Brain pericyte (primary cell): Measurements from ENCODE around the gene REPIN1.

ENCODE experiments used
- DNase-seq: peaks from one replicate; pipeline ENCODE4 v3.0.0-alpha.2; 2012; ENCODE audit warnings: low read depth, low spot score

REPIN1 gene

GRCh38 chr7:150360363-150361058 lies 8.1 kb upstream of the REPIN1 start:
- no peak for DNase-seq

GRCh38 chr7:150361402-150361801 lies 7.2 kb upstream of the REPIN1 start:
- DNase-seq: no peak

GRCh38 chr7:150361807-150362621 lies 6.6 kb upstream of the REPIN1 start:
- no peak for DNase-seq

- DNase-seq: no peak
Observed at GRCh38 chr7:150363370-150363769, 5.3 kb upstream of the REPIN1 start.

- no peak for DNase-seq
Observed at GRCh38 chr7:150363872-150364271, 4.8 kb upstream of the REPIN1 start.

GRCh38 chr7:150365194-150365593 lies 3.4 kb upstream of the REPIN1 start:
- no peak for DNase-seq

DNA sequence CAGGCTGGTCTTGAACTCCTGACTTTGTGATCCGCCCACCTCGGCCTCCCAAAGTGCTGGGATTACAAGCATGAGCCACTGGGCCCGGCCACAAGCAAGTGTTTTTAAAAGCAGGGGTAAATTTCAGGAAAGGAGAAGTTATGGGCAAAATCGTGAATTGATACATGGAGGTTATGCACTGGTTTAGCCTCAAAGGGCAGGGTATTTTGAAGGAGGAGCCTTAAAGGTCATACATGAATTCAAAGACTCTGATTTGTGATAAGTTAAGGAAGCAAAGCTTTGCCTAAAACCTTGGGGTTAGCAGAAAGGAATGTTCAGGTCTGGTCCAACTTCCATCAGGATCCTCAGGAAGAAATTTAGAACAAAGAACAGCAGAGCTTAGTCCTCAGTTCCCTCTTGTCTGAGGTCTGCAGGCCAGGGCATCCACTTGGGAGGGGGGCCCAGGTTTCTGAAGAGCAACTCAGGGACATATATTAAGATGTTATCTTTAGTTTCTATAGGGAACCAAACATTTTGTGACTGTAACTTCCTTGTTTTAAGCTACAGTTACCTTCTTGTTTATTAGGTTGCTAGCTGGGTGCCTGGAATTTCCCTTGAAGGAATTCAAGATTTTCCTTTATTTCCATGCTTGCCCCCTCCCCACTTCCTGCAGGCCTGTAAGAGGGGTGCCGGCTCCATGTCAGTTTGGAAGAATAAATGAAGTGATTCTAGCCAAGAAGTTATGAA lies 2.8 kb upstream of the REPIN1 start:
- DNase-seq: no peak

- DNase-seq: no peak
Observed at GRCh38 chr7:150367677-150368095, 936 bp upstream of the REPIN1 start.

DNA sequence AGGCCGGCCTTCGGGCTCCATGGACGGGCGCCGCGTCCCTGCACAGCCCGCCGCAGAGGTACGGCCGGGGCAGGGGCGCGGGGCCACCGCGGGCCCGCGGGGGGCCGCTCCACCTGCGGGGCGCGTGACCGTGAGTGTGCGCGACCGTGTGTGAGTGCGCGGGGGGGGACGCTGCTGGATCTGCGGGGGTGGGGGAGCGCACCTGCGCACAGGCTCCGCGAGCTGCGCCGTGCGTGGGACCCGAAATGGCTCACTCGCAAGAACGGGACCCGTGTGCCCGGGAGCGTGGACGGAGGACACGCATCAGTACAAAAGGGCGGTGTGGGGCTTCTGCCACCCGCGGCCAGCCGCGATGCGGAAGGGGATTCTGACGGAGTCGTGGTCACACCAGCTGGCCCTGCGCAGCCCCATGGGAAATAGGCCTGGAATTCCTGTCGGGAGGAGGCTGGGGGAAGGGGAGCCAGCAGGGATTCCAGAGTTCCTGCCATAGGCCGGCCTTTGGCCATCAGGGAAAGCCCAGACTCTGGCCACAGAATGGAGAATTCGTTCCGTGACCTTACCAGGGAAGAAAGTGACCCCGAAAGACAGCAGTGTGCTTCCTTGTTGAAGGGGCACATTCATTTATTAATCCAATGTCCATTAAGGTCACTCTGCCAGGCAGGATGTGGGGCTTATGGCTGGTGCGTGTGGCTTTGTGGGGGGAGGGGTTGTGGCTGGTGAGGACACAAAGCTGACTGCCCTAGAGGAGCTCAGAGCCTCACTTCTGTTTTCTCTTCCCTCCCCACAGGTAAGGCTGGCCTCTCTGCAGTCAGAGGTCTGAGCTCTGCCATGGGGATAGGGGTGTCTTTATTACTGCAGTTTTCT lies 494 bp downstream of the REPIN1 start:
- DNase-seq: no peak

GRCh38 chr7:150369748-150370501 lies 1.3 kb downstream of the REPIN1 start:
- DNase-seq: no peak

DNA sequence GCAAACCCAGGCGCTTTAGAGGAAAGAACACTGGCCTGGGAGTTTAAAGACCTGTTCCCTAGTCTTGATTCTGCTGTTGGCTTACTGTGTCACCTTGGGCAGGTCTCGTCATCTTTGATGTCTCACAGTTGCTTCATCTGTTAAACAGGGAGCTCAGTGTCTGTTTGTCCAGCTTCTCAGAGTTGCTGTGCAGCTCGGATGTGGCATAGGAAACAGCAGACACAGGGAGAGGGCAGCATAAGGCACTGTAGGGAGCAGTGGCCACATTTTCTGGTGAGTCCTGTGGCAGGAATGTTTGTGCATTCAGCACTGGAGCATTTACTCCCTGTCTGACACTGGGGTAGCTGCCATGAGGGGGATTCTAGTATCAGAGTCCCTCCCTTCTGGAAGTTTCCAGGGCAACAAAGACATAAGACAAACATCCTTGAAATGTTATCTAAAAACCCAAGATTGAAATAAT lies 2.0 kb downstream of the REPIN1 start:
- no peak for DNase-seq

DNA sequence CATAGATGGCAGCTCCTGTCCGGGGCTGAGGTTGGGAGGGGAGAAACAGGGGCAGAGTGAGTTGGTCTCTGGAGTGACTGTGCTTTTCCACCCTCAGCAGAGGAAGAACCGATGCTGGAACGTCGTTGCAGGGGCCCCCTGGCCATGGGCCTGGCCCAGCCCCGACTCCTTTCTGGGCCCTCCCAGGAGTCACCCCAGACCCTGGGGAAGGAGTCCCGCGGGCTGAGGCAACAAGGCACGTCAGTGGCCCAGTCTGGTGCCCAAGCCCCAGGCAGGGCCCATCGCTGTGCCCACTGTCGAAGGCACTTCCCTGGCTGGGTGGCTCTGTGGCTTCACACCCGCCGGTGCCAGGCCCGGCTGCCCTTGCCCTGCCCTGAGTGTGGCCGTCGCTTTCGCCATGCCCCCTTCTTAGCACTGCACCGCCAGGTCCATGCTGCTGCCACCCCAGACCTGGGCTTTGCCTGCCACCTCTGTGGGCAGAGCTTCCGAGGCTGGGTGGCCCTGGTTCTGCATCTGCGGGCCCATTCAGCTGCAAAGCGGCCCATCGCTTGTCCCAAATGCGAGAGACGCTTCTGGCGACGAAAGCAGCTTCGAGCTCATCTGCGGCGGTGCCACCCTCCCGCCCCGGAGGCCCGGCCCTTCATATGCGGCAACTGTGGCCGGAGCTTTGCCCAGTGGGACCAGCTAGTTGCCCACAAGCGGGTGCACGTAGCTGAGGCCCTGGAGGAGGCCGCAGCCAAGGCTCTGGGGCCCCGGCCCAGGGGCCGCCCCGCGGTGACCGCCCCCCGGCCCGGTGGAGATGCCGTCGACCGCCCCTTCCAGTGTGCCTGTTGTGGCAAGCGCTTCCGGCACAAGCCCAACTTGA lies 2.7 kb downstream of the REPIN1 start:
- no peak for DNase-seq

- no peak for DNase-seq
Observed at GRCh38 chr7:150371996-150372270, 3.3 kb downstream of the REPIN1 start.

GRCh38 chr7:150372271-150373048 lies 3.8 kb downstream of the REPIN1 start:
- no peak for DNase-seq

- DNase-seq: no peak
Observed at GRCh38 chr7:150373049-150373801, 4.6 kb downstream of the REPIN1 start.

DNA sequence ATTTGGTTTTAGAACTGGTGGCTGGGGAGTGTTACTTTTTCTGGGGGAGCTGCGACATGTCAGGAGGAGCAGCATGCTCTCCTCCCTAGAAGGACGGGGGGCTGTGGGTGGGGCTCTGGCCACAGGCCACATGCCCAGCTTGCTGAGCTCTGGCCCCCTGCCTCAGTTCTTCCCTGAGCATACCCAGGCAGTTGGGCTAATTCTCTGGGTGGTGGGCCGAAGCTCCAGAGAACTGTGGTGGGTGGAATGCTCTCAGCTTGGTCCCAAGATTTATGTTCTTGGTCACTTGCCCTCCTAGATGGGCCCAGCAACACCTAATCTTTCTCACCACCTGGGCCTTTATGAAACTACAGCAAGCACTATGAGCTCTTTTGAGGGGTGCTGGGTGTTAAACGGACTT lies 5.4 kb downstream of the REPIN1 start:
- no peak for DNase-seq

DNA sequence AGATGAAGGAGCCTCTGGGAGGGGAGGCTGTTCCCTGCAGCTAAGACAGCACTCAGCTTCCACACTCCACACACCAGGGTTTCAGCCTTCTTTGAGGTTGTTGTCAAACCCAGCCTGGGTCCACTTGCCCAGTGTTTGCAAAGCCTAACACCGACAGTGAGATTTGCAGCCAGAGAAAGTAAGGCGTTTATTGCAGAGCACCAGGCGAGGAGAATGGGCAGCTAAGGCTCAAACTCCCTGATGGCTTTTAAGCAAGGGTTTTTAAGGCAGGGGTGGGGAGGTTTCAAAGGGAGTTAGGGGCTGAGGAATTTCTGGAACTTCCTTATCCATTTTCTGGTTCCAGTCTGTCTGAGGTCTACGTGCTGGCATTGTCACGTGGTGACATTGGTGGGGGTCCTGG lies 5.8 kb downstream of the REPIN1 start:
- DNase-seq: no peak
